Mammary epithelial cell (primary cell): ENCODE data around the gene MAGOHB.

Source experiments
- EZH2 ChIP-seq: IDR thresholded peaks from 2 replicates; pipeline ENCODE4 v1.6.1; 2012; ENCODE audit warnings: low read length, inconsistent platforms, borderline replicate concordance
- TF ChIP-seq, protein P1 (sequence below), 2 donors: IDR thresholded peaks in 1 of 2; conservative IDR thresholded peaks in 1 of 2; 2 replicates each; pipeline ENCODE4 v1.5.1; 2011 to 2012; ENCODE audit warnings: inconsistent platforms in 2 of 2, low read length in 2 of 2, mild to moderate bottlenecking in 2 of 2, control low read depth in 1 of 2, low read depth in 1 of 2; ENCODE audit not compliant: insufficient read depth in 1 of 2; ENCODE audit errors: extremely low read depth in 1 of 2

DNA sequence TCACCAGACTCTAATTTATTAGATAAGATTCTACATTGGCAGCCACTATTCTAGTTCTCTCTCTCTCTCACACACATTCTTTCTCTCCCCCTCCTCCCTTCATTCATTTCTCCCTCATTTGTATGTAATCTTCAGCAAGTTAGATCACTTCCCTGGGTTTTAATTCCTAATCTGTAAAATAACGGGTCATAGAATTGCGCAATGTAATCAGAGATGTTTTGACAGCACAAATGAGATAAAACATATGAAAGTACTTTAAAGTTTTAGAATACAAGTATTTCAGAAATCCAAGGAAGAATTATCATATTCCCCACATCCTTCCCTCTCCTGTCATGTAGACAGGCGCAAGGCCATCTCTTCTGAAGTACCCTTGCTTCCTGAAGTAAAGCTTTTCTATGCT lies 38.8 kb upstream of the MAGOHB start:
- TF ChIP-seq, protein P1, sequence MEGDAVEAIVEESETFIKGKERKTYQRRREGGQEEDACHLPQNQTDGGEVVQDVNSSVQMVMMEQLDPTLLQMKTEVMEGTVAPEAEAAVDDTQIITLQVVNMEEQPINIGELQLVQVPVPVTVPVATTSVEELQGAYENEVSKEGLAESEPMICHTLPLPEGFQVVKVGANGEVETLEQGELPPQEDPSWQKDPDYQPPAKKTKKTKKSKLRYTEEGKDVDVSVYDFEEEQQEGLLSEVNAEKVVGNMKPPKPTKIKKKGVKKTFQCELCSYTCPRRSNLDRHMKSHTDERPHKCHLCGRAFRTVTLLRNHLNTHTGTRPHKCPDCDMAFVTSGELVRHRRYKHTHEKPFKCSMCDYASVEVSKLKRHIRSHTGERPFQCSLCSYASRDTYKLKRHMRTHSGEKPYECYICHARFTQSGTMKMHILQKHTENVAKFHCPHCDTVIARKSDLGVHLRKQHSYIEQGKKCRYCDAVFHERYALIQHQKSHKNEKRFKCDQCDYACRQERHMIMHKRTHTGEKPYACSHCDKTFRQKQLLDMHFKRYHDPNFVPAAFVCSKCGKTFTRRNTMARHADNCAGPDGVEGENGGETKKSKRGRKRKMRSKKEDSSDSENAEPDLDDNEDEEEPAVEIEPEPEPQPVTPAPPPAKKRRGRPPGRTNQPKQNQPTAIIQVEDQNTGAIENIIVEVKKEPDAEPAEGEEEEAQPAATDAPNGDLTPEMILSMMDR (conservative IDR thresholded peaks at IDR 0.05 in 1 of 2, IDR thresholded peaks at IDR 0.05 in 1 of 2; ENCODE audit: extremely low read depth in 1 of 2, insufficient read depth in 1 of 2, low read depth in 1 of 2, low read length in 2 of 2): no peak
- no peak for TF ChIP-seq EZH2
